Calu3 (cell line): Measurements from ENCODE around the gene CCAR1. TPM values are rescaled to one million over a fixed set of nuclear protein-coding genes. Genes with fewer than 3 reads are reported as not detected.
"Not testable (repeated sequence)": the region's sequence is repeated elsewhere in the genome, so short reads cannot be mapped to it uniquely, and the experiment has no call there.

ENCODE experiments used
- BruUV-seq: library from RNA; stranded (reverse); fragments of 400-500 nt; replicated peaks from 2 replicates; lab custom pipeline; 2021; lab: Mats Ljungman, UMichigan
- CTCF ChIA-PET: fragments of 300-600 bp; sonication (Branson Sonifier 250); formaldehyde crosslinking; loops from one replicate; lab custom pipeline; 2022; ENCODE audit warnings: antibody characterized with exemption; lab: Charles Lee
- DNase-seq: peaks from one replicate; pipeline ENCODE4 v3.0.0; 2022
- H3K27ac Mint-ChIP-seq: one replicate; pipeline ENCODE4 v1.8.0; 2022; ENCODE audit warnings: mixed read lengths; ENCODE audit not compliant: unreplicated experiment
- H3K27me3 Mint-ChIP-seq: one replicate; pipeline ENCODE4 v1.8.0; 2022; ENCODE audit warnings: mixed read lengths; ENCODE audit not compliant: unreplicated experiment
- H3K36me3 Mint-ChIP-seq: one replicate; pipeline ENCODE4 v1.8.0; 2022; ENCODE audit warnings: mild to moderate bottlenecking, moderate library complexity, mixed read lengths; ENCODE audit not compliant: insufficient read depth, unreplicated experiment
- H3K4me1 Mint-ChIP-seq: one replicate; pipeline ENCODE4 v1.8.0; 2022; ENCODE audit warnings: mild to moderate bottlenecking, low read depth, mixed read lengths; ENCODE audit not compliant: unreplicated experiment
- H3K4me3 Mint-ChIP-seq: one replicate; pipeline ENCODE4 v1.8.0; 2022; ENCODE audit warnings: mild to moderate bottlenecking, low read depth, moderate library complexity, mixed read lengths; ENCODE audit not compliant: unreplicated experiment
- H3K9me3 Mint-ChIP-seq: one replicate; pipeline ENCODE4 v1.8.0; 2022; ENCODE audit warnings: low read depth, mixed read lengths; ENCODE audit not compliant: unreplicated experiment
- intact Hi-C: fragments of 100-400 bp; cut with micrococcal nuclease; formaldehyde crosslinking; loops from one replicate; pipeline ENCODE4 v1.10.0; 2022; ENCODE audit not compliant: unreplicated experiment
- total RNA-seq: library from RNA; stranded (reverse); gene quantifications from 2 replicates; pipeline ENCODE4 v1.2.3, GENCODE V29; 2022
- TF ChIP-seq, protein P1 (sequence below): fragments of 200-600 bp; IDR thresholded peaks from one replicate; pipeline ENCODE4 v1.8.0; 2022; ENCODE audit warnings: antibody characterized with exemption; ENCODE audit not compliant: unreplicated experiment

The CCAR1 gene
- total RNA-seq, 1 experiment from 2014 or later = 105 TPM

DNA sequence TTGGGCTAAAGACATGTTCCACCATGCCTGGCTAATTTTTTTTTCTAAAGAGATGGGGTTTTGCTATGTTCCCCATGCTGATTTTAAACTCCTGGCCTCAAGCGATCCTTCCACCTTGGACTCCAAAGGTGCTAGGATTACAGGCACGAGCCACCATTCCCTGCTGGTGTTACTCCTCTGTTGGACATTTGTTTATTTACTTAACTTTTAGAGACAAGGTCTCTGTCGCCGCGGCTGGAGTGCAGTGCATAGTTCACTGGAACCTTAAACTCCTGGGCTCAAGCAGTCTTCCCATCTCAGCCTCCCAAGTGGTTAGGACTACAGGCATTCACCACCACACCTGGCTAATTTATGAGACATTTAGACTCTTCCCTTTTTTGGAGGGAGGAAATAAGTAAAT, 38.9 kb downstream of the CCAR1 start:
- intact Hi-C loops = no loop called here
- H3K36me3 Mint-ChIP-seq = peaks cover 77% of the 10 kb centered on the region

DNA sequence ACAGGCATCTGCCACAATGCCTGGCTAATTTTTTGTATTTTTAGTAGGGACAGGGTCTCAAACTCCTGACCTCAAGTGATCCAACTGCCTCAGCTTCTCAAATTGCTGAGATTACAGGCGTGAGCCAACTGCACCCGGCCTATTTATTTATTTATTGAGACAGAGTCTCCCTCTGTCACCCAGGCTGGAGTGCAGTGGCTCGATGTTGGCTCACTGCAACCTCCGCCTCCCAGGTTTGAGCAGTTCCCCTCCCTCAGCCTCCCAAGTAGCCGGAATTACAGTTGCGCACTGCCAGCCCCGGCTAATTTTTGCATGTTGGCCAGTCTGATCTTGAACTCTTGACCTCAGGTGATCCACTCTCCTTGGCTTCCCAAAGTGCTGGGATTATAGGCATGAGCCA, 46.4 kb downstream of the CCAR1 start:
- CTCF ChIA-PET, H3K4me3 Mint-ChIP-seq, H3K9me3 Mint-ChIP-seq, intact Hi-C loops, H3K27ac Mint-ChIP-seq, DNase-seq, BruUV-seq, H3K27me3 Mint-ChIP-seq, H3K4me1 Mint-ChIP-seq: not testable (repeated sequence)
- H3K36me3 Mint-ChIP-seq = peaks cover 72% of the 10 kb centered on the region

More for the DNA sequence above, 38.9 kb downstream of the CCAR1 start:
- CTCF ChIA-PET = no interaction called here
- Mint-ChIP-seq H3K4me3 (no peak overlapping the region), H3K27ac (no peak overlapping the region), H3K9me3 (no peaks in the 10 kb centered on the region), H3K27me3 (no peaks in the 10 kb centered on the region), H3K4me1 (no peaks in the 10 kb centered on the region)
- no peak for DNase-seq
- no TSS peak for BruUV-seq
- TF ChIP-seq, protein P1, sequence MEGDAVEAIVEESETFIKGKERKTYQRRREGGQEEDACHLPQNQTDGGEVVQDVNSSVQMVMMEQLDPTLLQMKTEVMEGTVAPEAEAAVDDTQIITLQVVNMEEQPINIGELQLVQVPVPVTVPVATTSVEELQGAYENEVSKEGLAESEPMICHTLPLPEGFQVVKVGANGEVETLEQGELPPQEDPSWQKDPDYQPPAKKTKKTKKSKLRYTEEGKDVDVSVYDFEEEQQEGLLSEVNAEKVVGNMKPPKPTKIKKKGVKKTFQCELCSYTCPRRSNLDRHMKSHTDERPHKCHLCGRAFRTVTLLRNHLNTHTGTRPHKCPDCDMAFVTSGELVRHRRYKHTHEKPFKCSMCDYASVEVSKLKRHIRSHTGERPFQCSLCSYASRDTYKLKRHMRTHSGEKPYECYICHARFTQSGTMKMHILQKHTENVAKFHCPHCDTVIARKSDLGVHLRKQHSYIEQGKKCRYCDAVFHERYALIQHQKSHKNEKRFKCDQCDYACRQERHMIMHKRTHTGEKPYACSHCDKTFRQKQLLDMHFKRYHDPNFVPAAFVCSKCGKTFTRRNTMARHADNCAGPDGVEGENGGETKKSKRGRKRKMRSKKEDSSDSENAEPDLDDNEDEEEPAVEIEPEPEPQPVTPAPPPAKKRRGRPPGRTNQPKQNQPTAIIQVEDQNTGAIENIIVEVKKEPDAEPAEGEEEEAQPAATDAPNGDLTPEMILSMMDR = no peak

DNA sequence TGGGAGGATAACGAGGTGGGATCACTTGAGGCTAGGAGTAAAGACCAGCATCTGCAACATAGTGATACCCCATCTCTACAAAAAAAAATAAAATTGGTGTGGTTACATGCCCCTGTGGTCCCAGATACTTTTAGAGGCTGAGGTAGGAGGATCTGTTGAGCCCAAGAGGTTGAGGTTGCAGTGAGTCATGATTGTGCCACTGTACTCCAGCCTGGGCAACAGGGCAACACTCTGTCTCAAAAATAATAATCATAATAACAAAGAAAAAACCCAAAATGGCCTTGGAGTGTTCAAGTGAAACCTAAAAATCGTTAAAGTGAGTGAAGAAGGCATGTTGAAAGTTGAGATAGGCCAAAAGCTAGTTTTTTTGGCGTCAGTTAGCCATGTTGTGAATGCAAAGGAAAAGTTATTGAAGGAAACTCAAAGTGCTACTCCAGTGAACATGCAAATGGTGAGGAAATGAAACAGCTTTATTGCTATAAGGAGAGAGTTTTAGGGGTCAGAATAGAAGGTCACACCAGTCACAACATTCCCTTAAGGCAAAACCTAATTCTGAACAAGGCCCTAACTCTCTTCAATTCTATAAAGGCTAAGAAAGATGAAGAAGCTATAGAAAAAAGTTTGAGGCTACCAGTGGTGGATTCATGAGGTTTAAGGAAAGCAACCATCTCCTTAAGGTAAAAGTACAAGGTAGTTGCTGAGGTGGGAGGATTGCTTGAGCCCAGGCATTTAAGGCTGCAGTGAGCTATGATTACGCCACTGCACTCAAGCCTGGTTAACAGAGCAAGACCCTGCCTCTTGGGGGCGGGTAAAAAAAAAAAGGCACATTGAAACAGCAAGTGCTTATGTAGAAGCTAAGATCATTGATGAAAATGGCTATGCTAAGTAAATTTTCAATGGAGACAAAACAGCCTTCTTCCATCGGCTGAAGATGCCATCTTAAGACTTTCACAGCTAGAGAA, 60.9 kb downstream of the CCAR1 start:
- no peak for DNase-seq
- intact Hi-C loops = no loop called here
- peaks cover 96% of the 10 kb centered on the region for H3K36me3 Mint-ChIP-seq
- no peak overlapping the region for H3K4me3 Mint-ChIP-seq
- no peaks in the 10 kb centered on the region for H3K27me3 Mint-ChIP-seq
- no peak overlapping the region for H3K27ac Mint-ChIP-seq
- TF ChIP-seq, protein P1 = no peak
- BruUV-seq = no TSS peak
- no peaks in the 10 kb centered on the region for H3K9me3 Mint-ChIP-seq
- no peaks in the 10 kb centered on the region for H3K4me1 Mint-ChIP-seq
- CTCF ChIA-PET = interaction anchor here (0.6 kb wide), 2 partner anchors 46 to 476 kb away, joined by 4 to 5 read pairs; partner anchors contain the start of gene STOX1

DNA sequence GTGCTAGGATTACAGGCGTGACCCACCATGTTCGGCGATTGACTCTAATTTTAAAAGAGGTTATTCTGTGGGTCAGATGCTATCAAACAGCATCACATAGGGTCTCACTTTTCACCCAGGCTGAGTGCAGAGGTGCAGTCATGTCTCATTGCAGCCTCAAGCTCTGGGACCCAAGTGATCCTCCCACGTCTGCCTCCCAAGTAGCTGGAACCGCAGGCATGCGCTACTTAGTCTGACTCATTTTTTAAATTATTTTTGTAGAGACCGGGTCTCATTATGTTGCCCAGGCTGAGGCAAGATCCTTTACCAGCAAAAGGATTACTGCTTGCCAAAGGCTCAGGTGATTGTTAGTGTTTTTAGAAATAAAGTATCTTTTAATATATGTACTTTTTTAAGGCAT, 63.4 kb downstream of the CCAR1 start:
- Mint-ChIP-seq H3K4me1 (no peaks in the 10 kb centered on the region), H3K9me3 (no peaks in the 10 kb centered on the region)

More for the DNA sequence above, 63.4 kb downstream of the CCAR1 start:
- Mint-ChIP-seq H3K36me3 (peaks cover 88% of the 10 kb centered on the region), H3K27me3 (no peaks in the 10 kb centered on the region), H3K4me3 (no peak overlapping the region), H3K27ac (no peak overlapping the region)
- no peak for DNase-seq
- CTCF ChIA-PET = no interaction called here
- intact Hi-C loops = no loop called here
- no TSS peak for BruUV-seq
- TF ChIP-seq, protein P1 = no peak
